ENCODE measurements around the gene RTBDN.

DNA sequence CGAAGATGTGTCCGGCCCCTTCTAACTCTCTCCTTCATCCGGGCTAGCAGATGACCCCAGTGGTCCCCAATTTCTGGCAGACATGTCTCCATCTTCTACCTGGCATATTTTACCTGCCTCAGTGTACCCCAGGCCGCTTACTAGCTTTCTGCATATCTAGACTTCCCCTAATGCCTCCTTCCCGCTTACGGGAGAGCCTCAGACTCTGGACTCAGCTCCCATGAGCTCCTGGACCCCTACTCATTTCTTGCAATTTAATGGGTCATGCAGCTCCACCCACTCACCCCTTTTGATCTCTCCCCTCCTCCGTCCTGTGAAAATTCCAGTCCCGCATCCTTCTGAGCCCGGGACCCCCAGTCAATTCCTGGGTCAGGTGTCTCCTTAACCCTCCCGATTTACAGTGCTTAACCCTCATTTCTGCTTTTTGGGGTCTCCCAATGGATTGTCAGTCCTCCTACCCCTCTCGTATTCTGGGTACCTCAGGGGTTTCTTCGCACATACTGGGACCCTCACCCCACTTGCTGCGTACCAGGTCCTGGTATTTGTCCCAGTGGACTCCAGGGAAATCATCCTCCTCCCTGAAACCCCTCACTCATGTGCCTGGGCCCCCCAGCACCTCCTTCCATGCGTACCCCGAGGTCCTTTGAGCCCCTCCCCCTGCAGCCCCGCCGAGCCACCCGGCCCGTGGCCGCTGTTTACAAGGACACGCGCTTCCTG is 43.6 kb downstream of the RTBDN start:
- TF ChIP-seq FOSL1 (IDR thresholded peaks at IDR 0.05; ENCODE audit: low read depth) (no peak), SRF (IDR thresholded peaks at IDR 0.05; ENCODE audit: low read depth) (no peak), CTCF (IDR thresholded peaks at IDR 0.05 in 2 of 3, conservative IDR thresholded peaks at IDR 0.05 in 1 of 3; ENCODE audit: borderline replicate concordance in 1 of 3, insufficient read depth in 1 of 3, low read depth in 2 of 3, low read length in 2 of 3) (no peak), POLR2A (IDR thresholded peaks at IDR 0.05; ENCODE audit: borderline replicate concordance, extremely low read depth, insufficient read depth, insufficient read length) (no peak)

Data from HCT116 (cell line).